H1 (cell line): ENCODE data around the gene CDHR2. TPM values are rescaled to one million over a fixed set of nuclear protein-coding genes. Genes with fewer than 3 reads are reported as not detected.

Experiments used
- CTCF ChIP-seq, 3 experiments: IDR thresholded peaks; 1 replicate in 2 of 3; 2 replicates in 1 of 3; pipeline versions ENCODE4 v1.5.1 to v1.6.1; 2011; ENCODE audit warnings: low read length in 3 of 3, mild to moderate bottlenecking in 3 of 3, inconsistent platforms in 2 of 3, low read depth in 1 of 3, moderate library complexity in 1 of 3; ENCODE audit not compliant: insufficient read depth in 1 of 3; ENCODE audit errors: control extremely low read depth in 1 of 3
- FOSL1 ChIP-seq: IDR thresholded peaks from 2 replicates; pipeline ENCODE4 v1.6.1; 2011; ENCODE audit warnings: mild to moderate bottlenecking, low read depth, low read length, moderate library complexity; ENCODE audit not compliant: insufficient read depth
- KDM4A ChIP-seq: IDR thresholded peaks from one replicate; pipeline ENCODE4 v1.7.1; 2012; ENCODE audit warnings: low read depth, mild to moderate bottlenecking, moderate library complexity, low read length, inconsistent platforms; ENCODE audit not compliant: severe bottlenecking
- POLR2AphosphoS5 ChIP-seq: IDR thresholded peaks from 2 replicates; pipeline ENCODE4 v1.6.1; 2011; ENCODE audit warnings: low read depth, low read length
- SAP30 ChIP-seq: fragments of 300-600 bp; sonication (generic); IDR thresholded peaks from 2 replicates; pipeline ENCODE4 v1.7.1; 2012; ENCODE audit warnings: low read length, moderate library complexity, mild to moderate bottlenecking, inconsistent platforms; ENCODE audit not compliant: insufficient read depth, insufficient replicate concordance
- polyA plus RNA-seq, 7 experiments: library from polyadenylated mRNA; depleted of rRNA in 3 of 7; stranded (reverse) in 5 of 7; unstranded in 2 of 7; fragments of >200 nt in 5 of 7; fragments of 200-250 nt in 2 of 7; gene quantifications; 1 replicate in 5 of 7; 2 replicates in 1 of 7; 4 replicates in 1 of 7; pipeline versions ENCODE4 v1.2.1 to v1.2.3, GENCODE V29; 2011 to 2013; ENCODE audit warnings: missing spikeins in 2 of 7, mixed read lengths in 2 of 7
- total RNA-seq: library from RNA; stranded (reverse); fragmentation: NEBNext Ultra II Directional; extraction: Animal tissue kit (Norgen Biotek cat#: 25700); gene quantifications from 2 replicates; pipeline ENCODE4 v1.2.1, GENCODE V29; 2021

CDHR2 gene
- total and polyA plus RNA-seq, 2 of the 8 experiments (the other 6 are each of a cell fraction or from before 2014, with no cell fraction given) = 0.02 to 0.43 TPM

GRCh38 chr5:176542596-176543427, 6.3 kb upstream of the CDHR2 start (continued):
- TF ChIP-seq CTCF (IDR thresholded peaks at IDR 0.05; ENCODE audit: control extremely low read depth in 1 of 3, insufficient read depth in 1 of 3, low read depth in 1 of 3, low read length in 3 of 3) (peak in 2 of 3 experiments; percentile 35 to 52; a peak in 3 of 4 replicates), POLR2AphosphoS5 (no peak; the same call in 1 of the 2 replicates), SAP30 (no peak), KDM4A (peak; percentile 45), FOSL1 (0 out of 2 replicates have a peak, but pooled peaks have one; percentile 15)
- TF ChIP-seq, all 59 proteins: peak for 10
